Measurements from ENCODE around the gene ART3. TPM values are rescaled to one million over a fixed set of nuclear protein-coding genes. Genes with fewer than 3 reads are reported as not detected.

The ART3 gene
- total RNA-seq, 1 donor from 2014 or later, result not detected

- no peak for TF ChIP-seq CTCF (IDR thresholded peaks at IDR 0.05)
- CTCF ChIA-PET, result interaction anchor here (0.7 kb wide), 1 partner anchor 77 kb away, joined by 4 read pairs; no protein-coding TSS in a partner anchor
- ATAC-seq (ENCODE audit: low read depth) (no peak), DNase-seq (no peak)
- Mint-ChIP-seq H3K4me1 (no peaks in the 10 kb centered on the region), H3K36me3 (ENCODE audit: low read depth) (no peaks in the 10 kb centered on the region), H3K27ac (no peak overlapping the region), H3K4me3 (no peak overlapping the region), H3K9me3 (no peaks in the 10 kb centered on the region), H3K27me3 (no peaks in the 10 kb centered on the region)
- POLR2A ChIA-PET, result no interaction called here
- intact Hi-C loops (cut with micrococcal nuclease), result no loop called here
Measured at GRCh38 chr4:76072760-76073159, 1.7 kb upstream of the ART3 start.

GRCh38 chr4:76074993-76075600 is 588 bp downstream of the ART3 start:
- no peak for TF ChIP-seq CTCF (IDR thresholded peaks at IDR 0.05)
- no peaks in the 10 kb centered on the region for H3K4me1 Mint-ChIP-seq
- H3K27me3 Mint-ChIP-seq, result peaks cover 7% of the 10 kb centered on the region
- POLR2A ChIA-PET, result no interaction called here
- intact Hi-C loops (cut with micrococcal nuclease), result no loop called here
- no peak overlapping the region for H3K4me3 Mint-ChIP-seq
- CTCF ChIA-PET, result interaction anchor here (1.3 kb wide), 1 partner anchor 79 kb away, joined by 9 read pairs; no protein-coding TSS in a partner anchor
- no peaks in the 10 kb centered on the region for H3K36me3 Mint-ChIP-seq (ENCODE audit: low read depth)
- H3K27ac Mint-ChIP-seq, result no peak overlapping the region
- ATAC-seq (ENCODE audit: low read depth), result no peak
- DNase-seq, result no peak
- H3K9me3 Mint-ChIP-seq, result no peaks in the 10 kb centered on the region

GRCh38 chr4:76078033-76078613 is 3.6 kb downstream of the ART3 start:
- Mint-ChIP-seq H3K4me3 (no peak overlapping the region), H3K36me3 (ENCODE audit: low read depth) (no peaks in the 10 kb centered on the region), H3K27me3 (peaks cover 7% of the 10 kb centered on the region), H3K9me3 (no peaks in the 10 kb centered on the region), H3K4me1 (no peaks in the 10 kb centered on the region), H3K27ac (no peak overlapping the region)
- DNase-seq (no peak), ATAC-seq (ENCODE audit: low read depth) (no peak)
- intact Hi-C loops (cut with micrococcal nuclease), result no loop called here
- TF ChIP-seq CTCF (IDR thresholded peaks at IDR 0.05), result no peak
- CTCF ChIA-PET, result interaction anchor here (0.8 kb wide), 1 partner anchor 9 kb away, joined by 4 read pairs; no protein-coding TSS in a partner anchor
- POLR2A ChIA-PET, result no interaction called here

- ChIA-PET CTCF (interaction anchor here (1.3 kb wide), 1 partner anchor 87 kb away, joined by 6 read pairs; no protein-coding TSS in a partner anchor), POLR2A (no interaction called here)
- H3K4me3 Mint-ChIP-seq, result no peak overlapping the region
- H3K9me3 Mint-ChIP-seq, result no peaks in the 10 kb centered on the region
- DNase-seq, result no peak
- peaks cover 7% of the 10 kb centered on the region for H3K27me3 Mint-ChIP-seq
- no peak for TF ChIP-seq CTCF (IDR thresholded peaks at IDR 0.05)
- no peaks in the 10 kb centered on the region for H3K4me1 Mint-ChIP-seq
- intact Hi-C loops (cut with micrococcal nuclease), result no loop called here
- no peaks in the 10 kb centered on the region for H3K36me3 Mint-ChIP-seq (ENCODE audit: low read depth)
- H3K27ac Mint-ChIP-seq, result no peak overlapping the region
- ATAC-seq (ENCODE audit: low read depth), result no peak
Measured at GRCh38 chr4:76083386-76083988, 9.0 kb downstream of the ART3 start.

GRCh38 chr4:76084542-76084941 is 10.0 kb downstream of the ART3 start:
- Mint-ChIP-seq H3K27ac (no peak overlapping the region), H3K27me3 (peaks cover under 1% of the 10 kb centered on the region), H3K4me3 (no peak overlapping the region), H3K4me1 (no peaks in the 10 kb centered on the region), H3K36me3 (ENCODE audit: low read depth) (no peaks in the 10 kb centered on the region), H3K9me3 (no peaks in the 10 kb centered on the region)
- CTCF ChIA-PET, result interaction anchor here (1.3 kb wide), 1 partner anchor 88 kb away, joined by 6 read pairs; no protein-coding TSS in a partner anchor
- TF ChIP-seq CTCF (IDR thresholded peaks at IDR 0.05), result no peak
- DNase-seq (no peak), ATAC-seq (ENCODE audit: low read depth) (no peak)
- intact Hi-C loops (cut with micrococcal nuclease), result no loop called here
- POLR2A ChIA-PET, result interaction anchor here (0.5 kb wide), 1 partner anchor 1683 kb away, joined by 4 read pairs; no protein-coding TSS in a partner anchor
